ENCODE measurements around the gene DHX29.

Gene DHX29

DNA sequence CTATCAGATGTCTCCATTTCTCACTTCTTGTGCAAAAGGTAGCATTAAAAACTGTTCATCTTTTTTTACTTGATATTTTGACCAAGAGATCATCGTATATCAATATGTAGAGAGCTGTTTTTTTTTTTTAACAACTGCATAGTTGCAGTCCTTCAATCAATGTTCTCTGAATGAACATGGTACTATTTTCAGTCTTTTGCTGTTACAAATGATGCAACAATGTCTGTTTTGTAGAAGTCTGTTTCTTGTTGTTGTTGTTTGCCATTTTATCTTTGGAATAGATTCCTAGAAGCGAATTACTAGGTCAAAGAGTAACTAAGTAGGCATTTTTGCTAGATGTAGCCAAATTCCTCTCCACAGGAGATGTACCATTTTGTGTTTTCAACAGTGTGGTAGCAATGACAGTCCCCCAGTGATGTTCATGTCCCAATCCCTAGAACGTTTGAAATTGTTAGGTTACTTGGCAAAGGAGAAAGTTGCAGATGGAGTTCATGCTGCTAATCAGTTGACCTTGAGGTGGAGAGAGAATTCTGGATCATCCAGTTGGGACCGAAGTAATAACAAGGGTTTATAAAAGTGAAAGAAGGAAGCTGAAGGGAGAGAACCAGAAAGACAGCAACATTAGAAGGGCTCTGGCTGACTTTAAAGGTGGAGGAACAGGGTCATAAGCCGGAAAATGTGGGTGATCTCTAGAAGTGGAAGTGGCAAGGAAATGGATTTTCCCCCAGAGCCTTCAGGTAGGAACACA is 6.5 kb upstream of the DHX29 start:
- no peak for DNase-seq (ENCODE audit: low read depth)

DNA sequence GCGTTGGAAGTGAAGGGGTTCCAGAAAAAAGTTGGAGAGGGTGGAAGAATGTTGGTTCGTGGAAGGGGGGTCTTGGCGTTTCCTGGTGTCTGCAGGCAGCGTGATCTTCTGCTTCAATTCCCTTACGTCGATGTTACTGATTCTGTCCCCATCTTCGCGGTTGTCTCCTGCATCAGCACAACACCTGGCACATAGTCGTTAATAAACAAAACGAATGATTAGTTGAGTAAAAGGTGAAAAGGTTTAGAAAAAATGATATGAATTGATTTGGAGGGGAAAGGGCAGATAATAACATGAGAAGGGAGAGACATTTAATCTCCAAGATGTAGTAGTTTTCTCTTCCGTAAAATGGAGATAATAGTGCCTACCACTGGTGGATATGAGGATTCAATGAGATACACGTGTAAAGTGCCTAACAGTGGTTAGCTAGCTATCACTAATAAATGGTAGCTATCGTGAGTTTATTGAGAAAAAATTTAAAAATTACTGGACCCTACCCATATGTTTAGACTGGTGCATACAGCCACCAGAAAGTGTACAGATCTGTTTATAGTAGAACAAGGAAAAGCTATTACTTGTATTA is 851 bp upstream of the DHX29 start:
- no peak for DNase-seq (ENCODE audit: low read depth)

DNA sequence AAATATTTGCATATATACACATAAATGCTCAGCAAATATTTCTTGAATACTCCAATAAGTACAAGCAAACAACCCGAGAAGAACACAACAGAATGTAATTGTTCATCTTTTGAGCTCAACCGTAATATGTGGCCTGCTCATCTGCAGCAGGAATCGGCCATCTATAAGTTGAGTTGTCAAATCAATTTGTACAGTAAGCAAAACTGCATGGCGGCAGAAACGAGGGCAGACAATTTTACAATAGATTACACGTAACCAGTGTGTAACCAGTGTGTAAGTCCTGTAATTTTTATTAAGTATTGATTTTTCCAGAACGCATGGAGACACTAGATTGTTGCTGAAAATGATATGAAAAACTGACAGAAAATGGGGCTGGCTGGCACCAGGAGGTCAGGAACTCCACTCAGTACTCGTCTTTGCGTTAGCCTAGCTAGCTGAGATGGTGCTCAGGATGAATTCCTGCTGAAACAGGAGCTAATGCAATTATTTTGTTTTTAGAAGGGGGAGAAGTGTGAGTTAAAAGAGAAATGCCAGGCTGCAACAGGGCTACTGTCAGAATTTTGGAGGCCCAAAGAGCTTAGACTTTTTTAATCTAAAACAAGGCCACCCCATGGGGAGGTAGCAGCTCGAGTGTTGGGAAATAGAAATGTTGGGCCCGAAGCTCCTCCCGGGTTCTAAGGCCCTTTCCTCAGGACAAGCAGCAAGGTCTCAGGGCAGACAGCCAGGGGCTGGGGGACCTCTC is 682 bp downstream of the DHX29 start:
- DNase-seq (ENCODE audit: low read depth): no peak

DNA sequence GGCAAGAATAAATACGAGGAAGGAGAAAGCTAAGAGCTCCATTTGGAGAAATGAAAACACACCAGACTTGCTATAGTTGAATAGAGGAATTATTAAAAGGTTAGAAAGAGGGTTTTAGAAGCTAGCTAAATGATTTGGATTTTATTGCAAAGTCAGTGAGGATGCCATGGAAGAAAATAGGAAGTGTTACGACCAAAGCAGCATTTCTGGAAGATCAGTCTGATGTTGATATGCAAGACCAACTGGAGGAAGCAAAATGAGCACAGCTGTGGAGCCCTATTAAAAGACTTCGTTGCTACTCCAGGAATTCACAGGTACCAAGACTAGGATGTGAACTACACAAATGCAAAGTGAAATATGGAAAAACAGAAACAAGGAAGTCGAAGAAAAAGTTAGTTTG is 2.1 kb downstream of the DHX29 start:
- no peak for DNase-seq (ENCODE audit: low read depth)

DNA sequence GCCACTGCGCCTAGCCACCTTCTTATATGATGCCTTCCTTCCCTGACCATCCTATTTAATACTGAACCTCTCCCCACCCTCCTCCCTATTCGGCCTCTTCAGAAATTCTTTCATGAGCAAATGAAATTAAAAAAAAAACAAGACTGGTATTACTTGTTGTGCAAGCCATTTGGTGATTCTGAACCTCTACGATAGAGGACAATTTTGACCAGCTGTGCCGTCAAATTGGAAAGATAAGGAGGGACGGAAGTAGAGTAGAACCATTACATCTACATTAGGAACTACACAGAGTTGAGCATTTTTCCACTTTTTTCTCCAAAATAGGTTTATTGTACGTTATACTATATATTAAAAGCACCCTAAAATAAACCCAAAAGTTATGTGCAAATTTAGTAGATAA is 2.9 kb downstream of the DHX29 start:
- DNase-seq (ENCODE audit: low read depth): no peak

DNA sequence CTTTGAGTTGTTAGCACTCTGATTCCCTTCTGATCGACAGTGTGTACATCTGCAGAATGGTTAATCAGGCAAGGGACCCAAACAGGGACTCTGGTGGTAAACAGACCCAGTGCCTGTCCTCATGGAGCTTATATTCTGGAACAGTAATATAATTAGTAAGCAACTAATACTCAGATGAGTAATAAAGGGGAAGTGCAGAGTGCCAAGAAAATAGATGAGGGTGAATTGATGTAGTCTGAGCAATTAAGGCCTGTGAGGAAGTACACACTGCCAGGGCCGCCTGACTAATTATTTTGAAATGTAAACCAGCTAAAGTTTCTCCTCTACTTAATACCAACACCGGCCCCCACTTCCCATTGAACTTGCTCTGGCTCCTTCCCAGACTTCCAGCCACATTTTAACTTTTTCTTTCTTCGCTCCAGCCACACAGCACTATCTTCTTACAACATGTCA is 4.2 kb downstream of the DHX29 start:
- DNase-seq (ENCODE audit: low read depth): no peak

DNA sequence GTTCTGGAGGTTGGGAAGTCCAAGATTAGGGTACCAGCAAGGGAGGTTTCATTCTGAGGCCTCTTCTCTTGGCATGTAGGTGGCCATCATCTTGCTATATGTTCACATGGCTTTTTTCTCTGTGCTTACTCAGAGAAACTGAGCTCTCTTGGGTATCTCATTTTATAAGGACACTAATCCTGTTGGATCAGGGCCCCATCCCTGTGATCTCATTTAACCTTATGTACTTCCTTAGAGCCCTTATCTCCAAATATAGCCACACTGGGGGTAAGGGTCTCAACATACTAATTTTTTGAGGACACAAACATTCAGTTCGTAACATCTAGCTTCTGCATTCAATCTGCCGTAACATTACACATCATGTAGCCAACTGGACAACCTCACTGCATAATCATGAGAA is 6.6 kb downstream of the DHX29 start:
- DNase-seq (ENCODE audit: low read depth): no peak

DNA sequence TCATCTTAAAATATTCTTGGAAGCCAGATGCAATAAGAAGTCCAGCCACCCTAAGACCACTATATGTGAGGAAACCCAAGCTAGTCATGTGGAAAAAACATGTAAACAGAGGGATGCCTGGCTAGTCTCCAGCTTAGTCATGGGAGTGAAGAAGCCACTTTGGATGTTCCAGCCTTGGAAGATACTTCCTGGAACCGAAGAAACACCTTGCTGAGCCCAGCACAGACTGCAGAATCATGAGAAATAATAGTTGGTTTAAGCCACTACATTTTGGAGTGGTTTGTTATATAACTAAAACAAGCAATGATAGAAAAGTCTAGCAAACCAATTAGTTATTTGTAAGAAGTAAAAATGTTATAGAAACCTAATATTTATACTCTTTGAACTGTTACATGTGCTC is 12.6 kb downstream of the DHX29 start:
- DNase-seq (ENCODE audit: low read depth): no peak

DNA sequence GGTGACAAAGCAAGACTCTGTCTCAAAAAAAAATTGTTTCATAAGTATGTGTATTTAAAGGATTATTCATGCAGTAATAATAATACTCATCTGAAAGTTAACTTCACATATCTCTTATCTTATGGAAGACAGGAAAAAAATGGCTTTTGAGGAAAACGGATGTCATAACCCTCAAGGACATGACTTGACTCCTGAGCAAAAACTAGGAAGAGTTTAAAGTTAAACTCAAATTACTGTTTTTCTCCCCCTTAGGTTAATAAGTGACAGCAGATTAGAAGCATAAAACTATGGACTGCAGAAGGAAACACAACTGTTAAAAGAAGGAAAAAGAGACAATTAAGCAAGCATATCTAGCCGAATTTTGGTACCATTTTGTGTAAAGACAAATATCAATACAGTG is 16.5 kb downstream of the DHX29 start:
- no peak for DNase-seq (ENCODE audit: low read depth)

DNA sequence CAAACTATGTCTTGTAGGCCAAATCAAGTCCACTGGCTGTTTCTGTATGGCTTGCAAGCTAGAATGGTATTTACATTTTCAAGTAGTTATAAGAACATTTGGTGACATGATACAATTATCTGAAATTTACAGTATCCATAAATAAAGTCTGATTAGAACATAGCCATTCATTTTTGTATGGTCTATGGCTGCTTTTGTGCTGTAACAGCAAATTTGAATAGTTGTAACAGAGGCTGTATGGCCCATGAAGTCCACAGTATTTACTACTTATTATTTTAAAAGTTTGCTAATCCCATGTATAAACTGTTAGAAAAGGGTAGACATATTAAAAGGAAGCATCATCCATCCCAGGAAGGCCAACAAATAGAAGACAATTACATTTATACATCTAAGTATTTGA is 17.7 kb downstream of the DHX29 start:
- no peak for DNase-seq (ENCODE audit: low read depth)

DNA sequence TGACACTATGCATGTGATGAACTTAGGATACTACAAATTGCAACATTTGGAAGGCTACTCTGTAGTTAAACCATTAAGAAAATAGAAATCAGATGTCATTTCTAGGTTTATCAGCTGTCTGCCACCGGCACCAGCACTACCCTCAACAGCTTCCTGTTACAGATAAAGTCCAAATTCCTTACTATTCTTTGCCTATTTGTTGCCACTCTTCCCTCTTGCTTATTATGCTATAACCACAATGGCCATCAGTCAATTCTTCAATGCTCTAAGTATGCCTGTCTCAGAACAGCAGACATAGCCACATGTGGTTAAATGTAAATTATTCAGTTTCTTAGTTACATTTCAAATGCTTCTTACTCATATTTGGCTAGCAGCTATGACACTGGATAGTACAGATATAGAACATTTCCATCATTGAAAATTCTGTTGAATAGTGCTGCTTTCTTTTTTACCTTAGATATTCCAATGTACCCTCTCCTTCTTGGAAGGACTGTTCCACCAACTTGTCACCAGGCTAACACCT is 21.0 kb downstream of the DHX29 start:
- DNase-seq (ENCODE audit: low read depth): no peak

DNA sequence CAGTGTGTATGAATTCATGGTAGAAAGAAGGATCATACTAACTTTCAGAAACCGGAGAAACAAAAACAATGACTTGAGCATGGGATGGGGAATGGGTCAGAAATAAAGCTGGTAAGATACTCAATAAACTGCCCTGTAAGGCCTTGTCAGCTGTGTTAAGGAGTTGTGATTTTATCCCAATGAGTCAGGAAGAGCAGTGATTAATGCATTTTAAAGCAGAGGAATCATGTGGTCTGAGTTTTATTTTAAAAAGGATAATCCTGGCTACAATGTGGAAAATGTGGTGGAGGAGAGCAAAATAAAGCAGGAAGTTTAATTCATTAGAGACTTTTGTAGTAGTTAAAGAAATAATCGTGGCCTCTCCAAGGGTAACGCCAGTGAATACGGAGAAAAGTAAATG is 28.7 kb downstream of the DHX29 start:
- no peak for DNase-seq (ENCODE audit: low read depth)

DNA sequence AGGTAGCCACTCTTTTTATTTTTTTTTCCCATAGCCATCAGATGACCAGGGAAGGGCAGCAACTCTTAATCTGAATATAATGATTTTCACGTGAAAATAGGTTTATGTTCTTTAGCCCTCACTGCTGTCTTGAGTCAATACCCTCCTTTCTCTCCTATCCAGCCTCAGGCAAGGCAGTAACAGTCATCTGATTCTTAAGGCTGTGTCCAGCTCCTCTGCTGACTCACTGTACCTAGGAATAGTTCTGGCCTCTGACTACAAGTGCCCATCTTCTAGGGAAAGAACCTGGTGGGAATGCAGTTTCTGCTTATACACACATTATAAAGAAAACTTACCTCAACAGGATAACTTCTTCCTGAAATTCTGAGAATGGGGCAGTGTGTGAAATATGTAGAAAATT is 30.7 kb downstream of the DHX29 start:
- DNase-seq (ENCODE audit: low read depth): no peak

DNA sequence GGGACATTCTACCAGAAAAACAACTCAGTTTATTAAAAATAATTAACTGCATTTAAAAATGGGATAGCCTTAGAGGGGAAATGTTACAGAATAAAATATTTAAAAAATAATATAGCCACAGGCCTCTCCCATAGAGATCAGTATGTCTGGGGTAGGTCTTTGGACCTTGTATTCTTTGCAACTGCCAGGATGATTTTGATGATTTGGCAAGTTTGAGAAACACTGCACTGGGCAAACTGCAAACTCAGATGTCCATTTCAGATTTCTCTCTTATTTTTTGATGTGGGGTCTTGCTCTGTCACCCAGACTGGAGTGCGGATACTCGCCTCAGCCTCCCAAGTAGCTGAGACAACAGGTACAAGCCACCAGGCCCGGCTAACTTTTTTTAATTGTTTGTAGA is 49.2 kb downstream of the DHX29 start:
- DNase-seq (ENCODE audit: low read depth): no peak

DNA sequence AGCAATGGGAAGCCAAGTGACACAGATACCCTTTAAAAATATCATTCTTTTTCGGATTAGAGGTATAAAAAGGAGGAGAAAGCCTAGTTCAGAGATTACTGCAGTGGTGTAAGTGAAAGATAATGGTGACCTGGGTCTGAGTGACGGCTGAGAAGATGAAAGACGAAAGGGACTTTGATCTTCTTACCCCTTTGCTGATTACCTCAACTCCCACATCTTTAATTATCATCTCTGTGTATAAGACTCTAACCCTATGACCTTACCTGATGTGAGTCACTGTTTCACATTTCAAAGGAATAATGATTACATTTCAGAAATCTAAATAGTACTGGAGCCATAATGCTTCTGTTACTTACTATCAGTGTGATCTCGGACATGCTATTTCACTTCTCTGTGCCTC is 52.7 kb downstream of the DHX29 start:
- no peak for DNase-seq (ENCODE audit: low read depth)

DNA sequence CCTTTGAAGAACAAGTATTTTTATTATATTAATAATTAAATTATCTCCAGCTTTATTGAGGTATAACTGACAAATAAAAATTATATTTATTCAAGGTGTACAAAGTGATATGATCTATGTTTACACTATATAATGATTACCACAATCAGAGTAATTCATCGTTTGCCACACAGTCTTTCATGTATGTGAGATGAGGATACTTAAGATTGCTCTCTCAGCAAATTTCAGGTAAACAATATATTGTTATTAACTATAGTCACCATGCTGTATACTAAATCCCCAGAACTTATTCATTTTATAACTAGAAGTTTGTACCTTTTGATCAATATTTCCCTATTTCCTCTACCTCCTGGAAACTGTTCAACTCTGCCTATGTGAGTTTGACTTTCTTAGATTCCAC is 57.4 kb downstream of the DHX29 start:
- DNase-seq (ENCODE audit: low read depth): no peak

DNA sequence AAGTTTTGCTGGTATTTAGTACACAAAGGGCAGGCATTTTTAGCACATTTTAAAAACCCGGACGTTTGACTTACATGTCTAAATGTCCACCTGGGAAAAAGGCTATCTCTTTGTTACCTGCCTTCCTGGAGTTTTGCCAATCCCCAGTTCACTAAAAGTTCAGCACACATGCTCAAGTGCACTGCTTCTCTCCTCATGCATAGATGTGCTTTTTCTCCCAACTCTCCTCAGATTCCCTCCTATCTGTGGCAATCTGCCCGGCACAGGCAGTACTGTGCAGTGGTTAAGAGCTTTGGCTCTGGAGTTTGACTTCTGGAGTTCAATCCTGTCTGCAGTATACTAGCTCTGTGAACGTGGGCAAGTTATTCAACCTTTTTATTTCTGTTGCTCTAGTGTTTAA is 65.7 kb downstream of the DHX29 start:
- no peak for DNase-seq (ENCODE audit: low read depth)

DNA sequence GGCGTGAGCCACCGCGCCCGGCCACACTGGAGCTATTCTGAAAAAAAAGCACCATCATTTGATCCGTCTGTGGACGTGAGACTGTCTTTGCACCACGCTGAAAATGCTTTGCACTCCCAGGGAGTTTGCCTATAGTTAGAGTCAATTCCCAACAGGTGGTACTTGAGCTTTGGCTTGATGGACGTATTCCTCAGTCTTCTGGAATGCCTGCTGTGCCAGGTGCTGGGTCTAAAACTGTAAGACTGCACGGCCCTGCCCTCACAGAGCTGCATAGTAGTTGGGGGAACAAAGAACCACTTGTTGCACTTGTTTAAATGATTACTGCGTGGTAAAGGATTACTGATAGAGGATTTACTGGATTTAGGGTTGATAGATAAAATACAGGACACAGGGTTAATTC is 70.7 kb downstream of the DHX29 start:
- DNase-seq (ENCODE audit: low read depth): no peak

DNA sequence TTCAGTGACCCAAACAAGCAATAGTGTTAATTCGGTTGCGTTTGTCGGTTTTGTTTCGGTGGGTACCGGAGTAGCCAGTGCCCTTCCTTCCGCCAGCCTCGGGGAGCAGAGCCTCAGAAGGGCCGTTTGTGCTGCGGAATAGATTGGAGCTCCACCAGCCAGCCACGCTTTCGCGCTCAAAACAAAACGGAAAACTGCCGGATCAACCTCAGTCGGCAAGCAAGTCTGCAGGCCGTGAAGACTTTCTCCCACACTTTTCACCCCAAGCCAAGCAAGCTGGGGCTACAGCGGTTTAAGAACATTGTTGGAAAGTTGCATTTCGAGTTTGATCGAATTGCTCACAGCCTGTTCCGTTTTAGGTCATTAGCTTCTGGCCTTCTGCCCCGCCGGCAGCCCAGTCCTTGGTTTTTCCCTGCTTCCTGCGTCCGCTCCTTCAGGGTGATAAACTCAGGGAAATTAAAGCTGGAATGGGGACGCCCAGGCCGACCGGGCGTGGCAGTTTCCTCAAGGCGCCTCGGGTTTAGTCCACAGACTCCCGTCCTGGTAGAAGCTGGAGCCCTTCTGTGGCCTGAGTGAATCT is 73.3 kb downstream of the DHX29 start:
- DNase-seq (ENCODE audit: low read depth): no peak

DNA sequence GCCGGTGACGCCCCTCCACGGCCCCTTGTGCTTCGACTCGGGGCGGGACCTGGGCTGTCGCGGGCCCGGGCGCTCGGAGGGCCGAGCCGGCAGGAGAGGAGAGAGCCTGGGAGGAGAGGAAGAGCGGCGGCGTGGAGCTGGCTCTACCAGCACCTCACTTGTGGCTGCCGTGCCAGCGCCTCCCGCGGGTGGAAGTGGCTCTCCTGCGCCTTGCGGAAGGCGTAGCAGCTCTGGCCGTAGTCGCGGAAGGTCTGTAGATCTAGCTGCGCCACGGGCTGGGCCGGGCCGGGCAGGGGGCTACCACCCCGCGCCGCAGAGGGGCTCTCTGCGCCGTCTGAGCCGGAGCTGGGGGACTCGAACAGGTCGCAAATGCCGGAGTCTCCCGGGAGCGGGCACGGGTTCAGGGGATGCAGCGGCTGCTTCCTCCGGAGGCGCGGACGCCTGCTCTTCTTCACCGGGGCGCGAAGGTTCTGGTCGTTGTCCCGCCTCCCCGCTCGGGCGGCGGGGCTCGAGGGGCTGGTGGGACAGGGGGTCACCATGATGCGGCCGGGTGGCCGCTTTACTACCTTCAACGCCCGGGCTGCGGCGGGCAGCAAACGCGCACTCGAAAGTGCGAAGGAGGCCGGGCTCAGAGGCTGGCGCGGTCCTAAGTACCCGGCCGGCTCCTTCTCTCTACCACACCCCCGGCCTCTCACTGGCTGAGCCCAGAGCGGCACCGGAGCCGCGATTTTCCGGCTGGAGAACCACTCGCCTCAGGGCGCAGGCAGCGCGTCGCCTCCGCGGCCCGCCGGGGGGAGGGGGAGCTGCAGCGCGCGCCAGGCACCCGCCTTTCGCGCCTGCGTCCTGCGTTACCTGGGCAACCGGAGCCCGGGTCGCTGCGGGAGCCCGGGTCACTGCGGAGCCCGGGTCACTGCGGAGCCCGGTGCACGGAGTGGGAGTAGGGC is 74.2 kb downstream of the DHX29 start, which contains the start of gene CCNO:
CCNO (minus strand) TSS at position 624 of the 944 bp plus-strand sequence; CDS start at position 539, 85 bp downstream.
- DNase-seq (ENCODE audit: low read depth): no peak

DNA sequence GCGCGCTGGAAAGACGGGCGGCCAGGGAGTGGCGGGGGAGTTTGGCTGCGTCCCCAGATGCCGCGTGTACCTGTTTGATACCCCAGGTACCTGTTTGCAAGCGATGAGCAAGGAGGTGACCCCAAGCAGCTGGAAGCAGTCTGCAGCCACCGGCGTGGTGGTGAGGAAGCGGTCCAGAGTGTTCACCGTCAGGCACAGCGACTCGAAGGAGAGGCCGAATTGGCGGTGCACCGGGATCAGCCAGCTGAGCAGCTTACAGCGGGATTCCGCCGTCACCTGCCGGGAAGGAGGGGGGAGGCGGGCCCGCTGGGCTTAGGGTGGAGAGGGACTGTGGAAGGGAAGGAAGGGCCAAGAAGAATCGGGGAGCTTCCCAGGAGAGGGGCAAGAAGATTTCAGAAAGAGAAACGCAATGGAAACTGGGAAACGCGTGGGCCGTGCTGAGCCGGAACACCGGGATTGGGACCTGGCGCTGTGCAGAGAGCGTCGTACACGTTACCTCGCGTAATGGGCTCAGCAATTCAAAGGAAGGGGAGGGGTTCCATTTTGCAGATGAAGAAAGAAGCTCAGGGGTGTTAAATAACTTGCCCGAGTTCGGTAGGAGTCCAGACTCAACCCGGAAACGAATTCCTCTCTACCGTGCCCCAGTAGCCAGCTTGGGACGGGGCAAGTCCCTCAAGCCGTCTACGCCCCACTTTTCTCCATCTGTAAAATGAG is 75.1 kb downstream of the DHX29 start:
- no peak for DNase-seq (ENCODE audit: low read depth)

Measured in stimulated activated CD8-positive, alpha-beta memory T cell treated with anti-CD3 and anti-CD28 coated beads, Interleukin-15, amount 100 ng/mL, for 24 hours (primary cell).